ENCODE measurements around the gene PTPN3. TPM values are rescaled to one million over a fixed set of nuclear protein-coding genes. Genes with fewer than 3 reads are reported as not detected.

The PTPN3 gene
- total RNA-seq, 1 donor from 2014 or later, result 4.9 TPM

GRCh38 chr9:109444771-109445320 is 53.3 kb downstream of the PTPN3 start:
- Mint-ChIP-seq H3K27me3 (no peaks in the 10 kb centered on the region), H3K4me3 (no peak overlapping the region), H3K36me3 (no peaks in the 10 kb centered on the region), H3K4me1 (ENCODE audit: unreplicated experiment) (peaks cover 21% of the 10 kb centered on the region), H3K9me3 (no peaks in the 10 kb centered on the region), H3K27ac (peak overlapping the region; percentile 80)
- no peak for TF ChIP-seq CTCF (conservative IDR thresholded peaks at IDR 0.05)
- DNase-seq (ENCODE audit: extremely low spot score, unreplicated experiment), result no peak

- Mint-ChIP-seq H3K4me3 (no peak overlapping the region), H3K9me3 (no peaks in the 10 kb centered on the region), H3K36me3 (no peaks in the 10 kb centered on the region), H3K4me1 (ENCODE audit: unreplicated experiment) (peaks cover 15% of the 10 kb centered on the region), H3K27ac (no peak overlapping the region), H3K27me3 (no peaks in the 10 kb centered on the region)
- no peak for TF ChIP-seq CTCF (conservative IDR thresholded peaks at IDR 0.05)
- no peak for DNase-seq (ENCODE audit: extremely low spot score, unreplicated experiment)
Measured at GRCh38 chr9:109442716-109443115, 55.4 kb downstream of the PTPN3 start.

GRCh38 chr9:109441296-109441695 is 56.8 kb downstream of the PTPN3 start:
- TF ChIP-seq CTCF (conservative IDR thresholded peaks at IDR 0.05), result no peak

GRCh38 chr9:109440797-109441287 is 57.3 kb downstream of the PTPN3 start:
- no peaks in the 10 kb centered on the region for H3K27me3 Mint-ChIP-seq
- H3K4me1 Mint-ChIP-seq (ENCODE audit: unreplicated experiment), result peaks cover 13% of the 10 kb centered on the region
- no peaks in the 10 kb centered on the region for H3K9me3 Mint-ChIP-seq
- H3K36me3 Mint-ChIP-seq, result no peaks in the 10 kb centered on the region
- H3K4me3 Mint-ChIP-seq, result no peak overlapping the region
- TF ChIP-seq CTCF (conservative IDR thresholded peaks at IDR 0.05), result peak; percentile 85
- no peak for DNase-seq (ENCODE audit: extremely low spot score, unreplicated experiment)
- H3K27ac Mint-ChIP-seq, result peak overlapping the region; percentile 76

More at GRCh38 chr9:109441296-109441695, 56.8 kb downstream of the PTPN3 start:
- Mint-ChIP-seq H3K4me3 (no peak overlapping the region), H3K4me1 (ENCODE audit: unreplicated experiment) (peaks cover 13% of the 10 kb centered on the region), H3K27ac (peak overlapping the region; percentile 76), H3K36me3 (no peaks in the 10 kb centered on the region), H3K27me3 (no peaks in the 10 kb centered on the region), H3K9me3 (no peaks in the 10 kb centered on the region)
- no peak for DNase-seq (ENCODE audit: extremely low spot score, unreplicated experiment)

GRCh38 chr9:109440117-109440515 is 58.0 kb downstream of the PTPN3 start:
- no peak for DNase-seq (ENCODE audit: extremely low spot score, unreplicated experiment)
- H3K27me3 Mint-ChIP-seq, result no peaks in the 10 kb centered on the region
- no peak for TF ChIP-seq CTCF (conservative IDR thresholded peaks at IDR 0.05)
- H3K4me1 Mint-ChIP-seq (ENCODE audit: unreplicated experiment), result peaks cover 13% of the 10 kb centered on the region
- no peaks in the 10 kb centered on the region for H3K9me3 Mint-ChIP-seq
- H3K36me3 Mint-ChIP-seq, result no peaks in the 10 kb centered on the region
- no peak overlapping the region for H3K27ac Mint-ChIP-seq
- no peak overlapping the region for H3K4me3 Mint-ChIP-seq
